ENCODE data around the gene FANCI. TPM values are rescaled to one million over a fixed set of nuclear protein-coding genes. Genes with fewer than 3 reads are reported as not detected.

FANCI gene
- total RNA-seq = 100 to 1,000 TPM; 131 to 238 TPM

- H3K4me1 Mint-ChIP-seq (ENCODE audit: low read depth in 2 of 2) = peaks cover 28 to 40% of the 10 kb centered on the region in 2 donors
- H3K27me3 Mint-ChIP-seq = no peaks in the 10 kb centered on the region
- DNase-seq (ENCODE audit: low spot score) = peak; percentile 98
- H3K4me3 Mint-ChIP-seq = peak within 1 kb of the TSS; percentile 97
- H3K36me3 Mint-ChIP-seq = peaks cover 30% of the 10 kb centered on the region
- ATAC-seq = peak; percentile 98
- peak within 1 kb of the TSS; percentile 84 to 97 for H3K27ac Mint-ChIP-seq
- H3K9me3 Mint-ChIP-seq = no peaks in the 10 kb centered on the region
Measured at GRCh38 chr15:89243691-89244573, at the start of gene FANCI. Gene FANCI (plus strand): TSS chr15:89243979. CDS start chr15:89247648, 3,669 bp downstream.

GRCh38 chr15:89194608-89195007 is 49.2 kb upstream of the FANCI start:
- DNase-seq (ENCODE audit: low spot score) (no peak), ATAC-seq (no peak)
- Mint-ChIP-seq H3K36me3 (peaks cover 28% of the 10 kb centered on the region), H3K4me1 (ENCODE audit: low read depth in 2 of 2) (peaks cover 24 to 25% of the 10 kb centered on the region in 2 donors), H3K9me3 (no peaks in the 10 kb centered on the region), H3K4me3 (no peak overlapping the region), H3K27ac (no peak overlapping the region), H3K27me3 (no peaks in the 10 kb centered on the region)

- Mint-ChIP-seq H3K27me3 (no peaks in the 10 kb centered on the region), H3K27ac (peak overlapping the region in 1 of 2 donors; percentile 53), H3K4me3 (no peak overlapping the region), H3K9me3 (no peaks in the 10 kb centered on the region), H3K4me1 (ENCODE audit: low read depth in 2 of 2) (peaks cover 20 to 25% of the 10 kb centered on the region in 2 donors), H3K36me3 (peaks cover 28% of the 10 kb centered on the region)
- ATAC-seq = no peak
- DNase-seq (ENCODE audit: low spot score) = no peak
Measured at GRCh38 chr15:89195836-89196235, 47.9 kb upstream of the FANCI start.

- Mint-ChIP-seq H3K9me3 (no peaks in the 10 kb centered on the region), H3K4me3 (no peak overlapping the region), H3K36me3 (peaks cover 26% of the 10 kb centered on the region), H3K4me1 (ENCODE audit: low read depth in 2 of 2) (peaks cover 19 to 25% of the 10 kb centered on the region in 2 donors), H3K27ac (peak overlapping the region in 1 of 2 donors; percentile 26), H3K27me3 (no peaks in the 10 kb centered on the region)
- DNase-seq (ENCODE audit: low spot score) = no peak
- no peak for ATAC-seq
Measured at GRCh38 chr15:89196241-89196640, 47.5 kb upstream of the FANCI start.

GRCh38 chr15:89196994-89197393 is 46.8 kb upstream of the FANCI start:
- Mint-ChIP-seq H3K36me3 (peaks cover 25% of the 10 kb centered on the region), H3K27ac (peak overlapping the region; percentile 12 to 26)

GRCh38 chr15:89197503-89197971 is 46.2 kb upstream of the FANCI start:
- Mint-ChIP-seq H3K9me3 (no peaks in the 10 kb centered on the region), H3K27me3 (no peaks in the 10 kb centered on the region), H3K4me1 (ENCODE audit: low read depth in 2 of 2) (peaks cover 22 to 30% of the 10 kb centered on the region in 2 donors), H3K36me3 (peaks cover 22% of the 10 kb centered on the region), H3K27ac (peak overlapping the region; percentile 12 to 26), H3K4me3 (no peak overlapping the region)
- DNase-seq (ENCODE audit: low spot score) = no peak
- peak in 1 of 2 donors; percentile 24 for ATAC-seq

More at GRCh38 chr15:89196994-89197393, 46.8 kb upstream of the FANCI start:
- H3K9me3 Mint-ChIP-seq = no peaks in the 10 kb centered on the region
- no peak overlapping the region for H3K4me3 Mint-ChIP-seq
- peaks cover 21 to 25% of the 10 kb centered on the region in 2 donors for H3K4me1 Mint-ChIP-seq (ENCODE audit: low read depth in 2 of 2)
- DNase-seq (ENCODE audit: low spot score) (no peak), ATAC-seq (peak in 1 of 2 donors; percentile 6)
- H3K27me3 Mint-ChIP-seq = no peaks in the 10 kb centered on the region

- no peaks in the 10 kb centered on the region for H3K9me3 Mint-ChIP-seq
- H3K27ac Mint-ChIP-seq = peak overlapping the region; percentile 26
- DNase-seq (ENCODE audit: low spot score) = no peak
- no peak overlapping the region for H3K4me3 Mint-ChIP-seq
- no peak for ATAC-seq
- H3K27me3 Mint-ChIP-seq = no peaks in the 10 kb centered on the region
- H3K4me1 Mint-ChIP-seq (ENCODE audit: low read depth in 2 of 2) = peaks cover 22 to 25% of the 10 kb centered on the region in 2 donors
- H3K36me3 Mint-ChIP-seq = peaks cover 15% of the 10 kb centered on the region
Measured at GRCh38 chr15:89198196-89198595, 45.6 kb upstream of the FANCI start.

- H3K27ac Mint-ChIP-seq = peak overlapping the region; percentile 26 to 45
- ATAC-seq (no peak), DNase-seq (ENCODE audit: low spot score) (no peak)
- no peaks in the 10 kb centered on the region for H3K9me3 Mint-ChIP-seq
- H3K27me3 Mint-ChIP-seq = no peaks in the 10 kb centered on the region
- peaks cover 13% of the 10 kb centered on the region for H3K36me3 Mint-ChIP-seq
- no peak overlapping the region for H3K4me3 Mint-ChIP-seq
- H3K4me1 Mint-ChIP-seq (ENCODE audit: low read depth in 2 of 2) = peaks cover 30% of the 10 kb centered on the region in 2 donors
Measured at GRCh38 chr15:89198934-89199333, 44.8 kb upstream of the FANCI start.

GRCh38 chr15:89199746-89200145 is 44.0 kb upstream of the FANCI start:
- Mint-ChIP-seq H3K36me3 (peaks cover 13% of the 10 kb centered on the region), H3K4me3 (no peak overlapping the region), H3K27me3 (no peaks in the 10 kb centered on the region), H3K4me1 (ENCODE audit: low read depth in 2 of 2) (peaks cover 37 to 38% of the 10 kb centered on the region in 2 donors), H3K27ac (peak overlapping the region in 1 of 2 donors; percentile 45), H3K9me3 (no peaks in the 10 kb centered on the region)
- ATAC-seq (no peak), DNase-seq (ENCODE audit: low spot score) (no peak)

- ATAC-seq = no peak
- H3K9me3 Mint-ChIP-seq = no peaks in the 10 kb centered on the region
- no peak overlapping the region for H3K4me3 Mint-ChIP-seq
- peak overlapping the region in 1 of 2 donors; percentile 96 for H3K27ac Mint-ChIP-seq
- peaks cover 13% of the 10 kb centered on the region for H3K36me3 Mint-ChIP-seq
- no peaks in the 10 kb centered on the region for H3K27me3 Mint-ChIP-seq
- DNase-seq (ENCODE audit: low spot score) = no peak
- H3K4me1 Mint-ChIP-seq (ENCODE audit: low read depth in 2 of 2) = peaks cover 41 to 43% of the 10 kb centered on the region in 2 donors
Measured at GRCh38 chr15:89200182-89200581, 43.6 kb upstream of the FANCI start.

- ATAC-seq = no peak
- peaks cover 13% of the 10 kb centered on the region for H3K36me3 Mint-ChIP-seq
Measured at GRCh38 chr15:89201465-89202005, 42.2 kb upstream of the FANCI start.

GRCh38 chr15:89203705-89204273 is 40.0 kb upstream of the FANCI start:
- Mint-ChIP-seq H3K4me3 (peak overlapping the region; percentile 60), H3K36me3 (peaks cover 6% of the 10 kb centered on the region), H3K9me3 (no peaks in the 10 kb centered on the region), H3K4me1 (ENCODE audit: low read depth in 2 of 2) (peaks cover 43 to 55% of the 10 kb centered on the region in 2 donors), H3K27ac (peak overlapping the region; percentile 72 to 96), H3K27me3 (no peaks in the 10 kb centered on the region)
- DNase-seq (ENCODE audit: low spot score) (peak; percentile 74), ATAC-seq (peak; percentile 81 to 92)

More at GRCh38 chr15:89201465-89202005, 42.2 kb upstream of the FANCI start:
- peaks cover 44 to 45% of the 10 kb centered on the region in 2 donors for H3K4me1 Mint-ChIP-seq (ENCODE audit: low read depth in 2 of 2)
- H3K4me3 Mint-ChIP-seq = no peak overlapping the region
- H3K9me3 Mint-ChIP-seq = no peaks in the 10 kb centered on the region
- no peaks in the 10 kb centered on the region for H3K27me3 Mint-ChIP-seq
- no peak for DNase-seq (ENCODE audit: low spot score)
- H3K27ac Mint-ChIP-seq = peak overlapping the region; percentile 31 to 96

- H3K9me3 Mint-ChIP-seq = no peaks in the 10 kb centered on the region
- peak overlapping the region; percentile 7 for H3K4me3 Mint-ChIP-seq
- H3K4me1 Mint-ChIP-seq (ENCODE audit: low read depth in 2 of 2) = peaks cover 43 to 62% of the 10 kb centered on the region in 2 donors
- H3K27me3 Mint-ChIP-seq = no peaks in the 10 kb centered on the region
- ATAC-seq (peak in 1 of 2 donors; percentile 50), DNase-seq (ENCODE audit: low spot score) (no peak)
- peak overlapping the region; percentile 36 to 96 for H3K27ac Mint-ChIP-seq
- H3K36me3 Mint-ChIP-seq = peaks cover 5% of the 10 kb centered on the region
Measured at GRCh38 chr15:89205991-89206585, 37.7 kb upstream of the FANCI start.
